Activated CD4-positive, alpha-beta T cell treated with anti-CD3 and anti-CD28 coated beads, Interleukin-2, Interleukin-6, amounts not matched to agents 100 ng/mL and 50 ng/mL, durations not matched to agents 16 hours and 8 hours (primary cell): ENCODE results near the gene ZNF354B.

ENCODE experiments used
- DNase-seq: peaks from one replicate; pipeline ENCODE4 v3.0.0-alpha.2; 2020

ZNF354B gene

GRCh38 chr5:178883815-178884430 lies 24.2 kb downstream of the ZNF354B start:
- no peak for DNase-seq

DNA sequence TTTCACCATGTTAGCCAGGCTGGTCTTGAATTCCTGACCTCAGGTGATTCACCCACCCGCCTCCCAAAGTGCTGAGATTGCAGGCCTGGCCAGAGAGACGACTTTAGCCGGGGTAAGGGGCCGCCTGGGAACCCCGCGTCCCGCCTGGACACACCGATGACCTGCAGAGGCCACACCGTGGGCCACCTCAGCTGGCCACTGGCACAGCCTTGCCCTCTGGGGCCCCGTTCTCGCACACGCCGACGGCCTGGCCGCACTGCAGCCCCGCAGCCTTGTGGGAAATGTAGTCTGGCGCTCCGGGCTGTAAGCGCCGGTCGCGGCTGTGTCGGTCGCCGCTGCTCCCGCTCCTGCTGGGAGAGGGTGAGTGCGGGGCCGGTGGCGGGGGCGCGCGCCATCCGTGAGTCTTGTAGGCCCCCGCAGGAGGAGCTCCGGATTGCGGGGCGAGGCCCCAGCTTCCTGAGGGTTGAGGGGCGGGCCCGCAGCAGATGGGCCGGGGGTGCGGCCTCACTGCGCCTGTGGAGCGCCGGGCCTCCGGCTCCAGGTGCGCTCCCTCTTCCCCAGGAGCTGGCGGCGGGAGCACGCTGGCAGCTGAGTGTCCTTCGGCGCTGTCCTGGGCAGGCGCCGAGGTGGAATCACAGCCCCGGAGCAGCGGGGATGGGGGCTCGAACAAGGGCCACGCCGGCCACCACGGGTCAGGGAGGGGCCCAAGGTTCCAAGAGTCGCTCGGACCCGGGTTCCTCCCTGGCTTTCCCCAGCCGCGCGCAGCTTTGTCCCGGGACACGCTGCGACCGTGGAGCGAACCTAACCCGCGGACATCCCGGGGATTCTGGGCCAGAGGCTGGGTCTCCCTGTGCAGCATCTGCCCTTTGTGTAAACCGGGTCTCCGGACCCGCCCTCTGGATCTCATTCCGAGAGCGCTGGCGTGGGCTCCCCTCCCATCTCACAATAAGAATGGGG lies 36.1 kb downstream of the ZNF354B start, which contains the start of gene ZFP2:
ZFP2 (plus strand) TSS at position 299 of the 957 bp plus-strand sequence. CDS start 35,401 bp downstream, outside the sequence.
- DNase-seq, result peak; percentile 27

DNA sequence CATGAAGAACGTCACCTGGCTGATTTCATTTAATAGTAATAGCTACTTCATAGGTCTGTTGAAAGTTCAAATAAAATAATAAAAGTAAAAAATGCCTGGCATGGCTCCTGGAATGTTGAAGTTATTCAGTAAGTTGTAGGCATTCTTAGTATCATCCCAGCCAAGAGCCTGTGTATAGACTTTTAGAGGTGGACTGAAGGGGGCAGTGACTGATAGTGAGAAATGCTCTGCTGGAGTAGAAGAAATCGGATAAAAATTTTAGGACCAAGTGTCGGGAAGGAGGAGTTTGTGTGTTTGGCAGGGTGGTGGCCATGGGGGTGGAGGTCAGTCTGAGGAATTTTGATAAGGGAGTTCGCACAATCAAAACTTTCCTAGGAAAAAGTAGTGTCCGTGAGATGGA lies 39.5 kb downstream of the ZNF354B start:
- no peak for DNase-seq

DNA sequence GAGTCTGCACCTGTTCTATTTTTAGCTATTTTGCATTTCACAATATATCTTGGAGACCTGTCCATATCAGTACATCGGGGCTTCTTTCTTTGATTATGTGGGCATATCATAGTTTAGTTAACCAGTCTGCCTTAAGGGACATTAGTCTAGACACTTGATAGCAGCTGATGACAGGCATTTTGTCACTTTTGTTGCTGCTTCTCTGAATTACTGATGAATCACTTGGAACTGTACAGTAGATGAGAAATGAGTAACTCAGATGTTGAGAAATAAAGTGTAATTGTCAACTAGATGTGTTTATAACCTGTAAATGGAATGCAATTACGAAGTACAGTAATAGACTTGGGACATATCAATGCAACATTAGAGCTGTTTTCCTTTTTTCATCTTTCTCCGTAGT lies 43.1 kb downstream of the ZNF354B start:
- no peak for DNase-seq

GRCh38 chr5:178931846-178932760 lies 72.3 kb downstream of the ZNF354B start:
- no peak for DNase-seq
